ENCODE results near the gene CUBN. TPM values are rescaled to one million over a fixed set of nuclear protein-coding genes. Genes with fewer than 3 reads are reported as not detected.

CUBN gene
- total and polyA plus RNA-seq, 10 of the 15 experiments (the other 5 are each of a cell fraction or from before 2014, with no cell fraction given), result under 0.01 to 0.14 (median 0.02) TPM; not detected in 6

DNA sequence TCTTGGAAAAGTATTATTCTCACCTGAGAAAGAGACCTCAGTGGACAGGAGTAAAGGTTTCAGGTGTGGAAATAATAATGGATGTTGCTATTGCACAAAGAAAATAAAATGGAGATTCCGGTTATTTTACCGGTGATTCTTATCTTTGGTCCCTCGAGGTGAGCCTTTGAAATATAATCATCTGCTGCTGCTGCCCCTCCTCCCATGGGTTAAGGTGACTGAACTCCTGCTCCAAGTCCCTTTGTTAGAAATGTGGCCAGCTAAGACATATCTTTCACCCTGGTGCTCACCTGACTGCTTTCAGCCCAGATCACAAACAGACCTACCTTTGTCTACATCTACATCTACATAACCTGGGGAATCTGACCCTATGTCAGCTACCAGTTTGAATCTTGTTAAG lies 5.7 kb downstream of the CUBN start:
- intact Hi-C loops (cut with micrococcal nuclease; ENCODE audit: unreplicated experiment), result loop anchor here (10.0 kb wide), 1 partner anchor 131 kb away; no protein-coding TSS in a partner anchor
- Histone ChIP-seq H3K79me2 (ENCODE audit: control insufficient read depth, insufficient read depth, low read length) (no peaks in the 10 kb centered on the region), H3K4me2 (ENCODE audit: control insufficient read depth, insufficient read depth) (no peak overlapping the region), H3K9ac (ENCODE audit: control insufficient read depth, insufficient read depth, low read length) (no peak overlapping the region), H3K9me3 (replicated peaks; ENCODE audit: control insufficient read depth, insufficient read depth, low read length) (no peaks in the 10 kb centered on the region), H3K27ac (ENCODE audit: control insufficient read depth, insufficient read depth) (no peak overlapping the region), H4K20me1 (ENCODE audit: control insufficient read depth, insufficient read depth) (no peaks in the 10 kb centered on the region), H3K4me3 (no peak overlapping the region), H3K4me1 (ENCODE audit: control insufficient read depth, insufficient read depth, low read length) (no peaks in the 10 kb centered on the region), H3K27me3 (replicated peaks in 1 of 2; ENCODE audit: control insufficient read depth in 2 of 2, insufficient read depth in 2 of 2, low read length in 1 of 2) (no peaks in the 10 kb centered on the region), H2AFZ (ENCODE audit: control insufficient read depth, low read depth, low read length) (no peak overlapping the region), H3K36me3 (ENCODE audit: control insufficient read depth in 2 of 2, insufficient read depth in 2 of 2, low read length in 1 of 2) (no peaks in the 10 kb centered on the region)
- FAIRE-seq (no peak), DNase-seq (ENCODE audit: low read depth, low spot score) (no peak), ATAC-seq (no peak)
- TF ChIP-seq, protein P1, sequence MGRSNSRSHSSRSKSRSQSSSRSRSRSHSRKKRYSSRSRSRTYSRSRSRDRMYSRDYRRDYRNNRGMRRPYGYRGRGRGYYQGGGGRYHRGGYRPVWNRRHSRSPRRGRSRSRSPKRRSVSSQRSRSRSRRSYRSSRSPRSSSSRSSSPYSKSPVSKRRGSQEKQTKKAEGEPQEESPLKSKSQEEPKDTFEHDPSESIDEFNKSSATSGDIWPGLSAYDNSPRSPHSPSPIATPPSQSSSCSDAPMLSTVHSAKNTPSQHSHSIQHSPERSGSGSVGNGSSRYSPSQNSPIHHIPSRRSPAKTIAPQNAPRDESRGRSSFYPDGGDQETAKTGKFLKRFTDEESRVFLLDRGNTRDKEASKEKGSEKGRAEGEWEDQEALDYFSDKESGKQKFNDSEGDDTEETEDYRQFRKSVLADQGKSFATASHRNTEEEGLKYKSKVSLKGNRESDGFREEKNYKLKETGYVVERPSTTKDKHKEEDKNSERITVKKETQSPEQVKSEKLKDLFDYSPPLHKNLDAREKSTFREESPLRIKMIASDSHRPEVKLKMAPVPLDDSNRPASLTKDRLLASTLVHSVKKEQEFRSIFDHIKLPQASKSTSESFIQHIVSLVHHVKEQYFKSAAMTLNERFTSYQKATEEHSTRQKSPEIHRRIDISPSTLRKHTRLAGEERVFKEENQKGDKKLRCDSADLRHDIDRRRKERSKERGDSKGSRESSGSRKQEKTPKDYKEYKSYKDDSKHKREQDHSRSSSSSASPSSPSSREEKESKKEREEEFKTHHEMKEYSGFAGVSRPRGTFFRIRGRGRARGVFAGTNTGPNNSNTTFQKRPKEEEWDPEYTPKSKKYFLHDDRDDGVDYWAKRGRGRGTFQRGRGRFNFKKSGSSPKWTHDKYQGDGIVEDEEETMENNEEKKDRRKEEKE (IDR thresholded peaks at IDR 0.05), result no peak
- no peak for TF ChIP-seq EZH2 (IDR thresholded peaks at IDR 0.05; ENCODE audit: borderline replicate concordance, control insufficient read depth, low read depth, low read length)
- TF ChIP-seq, protein P2, sequence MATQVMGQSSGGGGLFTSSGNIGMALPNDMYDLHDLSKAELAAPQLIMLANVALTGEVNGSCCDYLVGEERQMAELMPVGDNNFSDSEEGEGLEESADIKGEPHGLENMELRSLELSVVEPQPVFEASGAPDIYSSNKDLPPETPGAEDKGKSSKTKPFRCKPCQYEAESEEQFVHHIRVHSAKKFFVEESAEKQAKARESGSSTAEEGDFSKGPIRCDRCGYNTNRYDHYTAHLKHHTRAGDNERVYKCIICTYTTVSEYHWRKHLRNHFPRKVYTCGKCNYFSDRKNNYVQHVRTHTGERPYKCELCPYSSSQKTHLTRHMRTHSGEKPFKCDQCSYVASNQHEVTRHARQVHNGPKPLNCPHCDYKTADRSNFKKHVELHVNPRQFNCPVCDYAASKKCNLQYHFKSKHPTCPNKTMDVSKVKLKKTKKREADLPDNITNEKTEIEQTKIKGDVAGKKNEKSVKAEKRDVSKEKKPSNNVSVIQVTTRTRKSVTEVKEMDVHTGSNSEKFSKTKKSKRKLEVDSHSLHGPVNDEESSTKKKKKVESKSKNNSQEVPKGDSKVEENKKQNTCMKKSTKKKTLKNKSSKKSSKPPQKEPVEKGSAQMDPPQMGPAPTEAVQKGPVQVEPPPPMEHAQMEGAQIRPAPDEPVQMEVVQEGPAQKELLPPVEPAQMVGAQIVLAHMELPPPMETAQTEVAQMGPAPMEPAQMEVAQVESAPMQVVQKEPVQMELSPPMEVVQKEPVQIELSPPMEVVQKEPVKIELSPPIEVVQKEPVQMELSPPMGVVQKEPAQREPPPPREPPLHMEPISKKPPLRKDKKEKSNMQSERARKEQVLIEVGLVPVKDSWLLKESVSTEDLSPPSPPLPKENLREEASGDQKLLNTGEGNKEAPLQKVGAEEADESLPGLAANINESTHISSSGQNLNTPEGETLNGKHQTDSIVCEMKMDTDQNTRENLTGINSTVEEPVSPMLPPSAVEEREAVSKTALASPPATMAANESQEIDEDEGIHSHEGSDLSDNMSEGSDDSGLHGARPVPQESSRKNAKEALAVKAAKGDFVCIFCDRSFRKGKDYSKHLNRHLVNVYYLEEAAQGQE (IDR thresholded peaks at IDR 0.05; ENCODE audit: low read depth, low read length), result no peak
- no peak for TF ChIP-seq HDGF (IDR thresholded peaks at IDR 0.05)
- TF ChIP-seq, protein P3, sequence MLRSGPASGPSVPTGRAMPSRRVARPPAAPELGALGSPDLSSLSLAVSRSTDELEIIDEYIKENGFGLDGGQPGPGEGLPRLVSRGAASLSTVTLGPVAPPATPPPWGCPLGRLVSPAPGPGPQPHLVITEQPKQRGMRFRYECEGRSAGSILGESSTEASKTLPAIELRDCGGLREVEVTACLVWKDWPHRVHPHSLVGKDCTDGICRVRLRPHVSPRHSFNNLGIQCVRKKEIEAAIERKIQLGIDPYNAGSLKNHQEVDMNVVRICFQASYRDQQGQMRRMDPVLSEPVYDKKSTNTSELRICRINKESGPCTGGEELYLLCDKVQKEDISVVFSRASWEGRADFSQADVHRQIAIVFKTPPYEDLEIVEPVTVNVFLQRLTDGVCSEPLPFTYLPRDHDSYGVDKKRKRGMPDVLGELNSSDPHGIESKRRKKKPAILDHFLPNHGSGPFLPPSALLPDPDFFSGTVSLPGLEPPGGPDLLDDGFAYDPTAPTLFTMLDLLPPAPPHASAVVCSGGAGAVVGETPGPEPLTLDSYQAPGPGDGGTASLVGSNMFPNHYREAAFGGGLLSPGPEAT (IDR thresholded peaks at IDR 0.05; ENCODE audit: low read depth), result no peak
- no peak for TF ChIP-seq KLF5 (IDR thresholded peaks at IDR 0.05; ENCODE audit: partially characterized antibody)
- no peak for TF ChIP-seq SP1 (IDR thresholded peaks at IDR 0.05; ENCODE audit: low read depth, low read length)
- no peak for TF ChIP-seq MYC (IDR thresholded peaks at IDR 0.05; ENCODE audit: insufficient read depth, insufficient read length, insufficient replicate concordance, low read length, severe bottlenecking)
- ChIA-PET CTCF (no interaction called here), SMC1A (ENCODE audit: uncharacterized antibody, unreplicated experiment) (no interaction called here), POLR2A (no interaction called here), RAD21 (ENCODE audit: unreplicated experiment) (no interaction called here)
- in situ Hi-C loops (cut with MboI), result no loop called here
- BruUV-seq (replicated peaks), result no TSS peak
- WGBS (ENCODE audit: insufficient coverage, insufficient replicate concordance, low lambda C conversion rate, missing lambda C conversion rate), result 65% methylated on average over 3 of the region's 3 CpGs

All from GM12878 (cell line).